Osteocyte (in vitro differentiated cells): Measurements from ENCODE around the gene SYTL1. TPM values are rescaled to one million over a fixed set of nuclear protein-coding genes. Genes with fewer than 3 reads are reported as not detected.

Experiments used
- DNase-seq: peaks from one replicate; pipeline ENCODE4 v3.0.0; 2021; ENCODE audit warnings: mixed read lengths; ENCODE audit not compliant: unreplicated experiment; ENCODE audit errors: extremely low spot score
- H3K27ac Mint-ChIP-seq: one replicate; pipeline ENCODE4 v1.8.0; 2021; ENCODE audit warnings: mild to moderate bottlenecking, mixed read lengths; ENCODE audit not compliant: unreplicated experiment
- H3K27me3 Mint-ChIP-seq: one replicate; pipeline ENCODE4 v1.8.0; 2021; ENCODE audit warnings: mixed read lengths; ENCODE audit not compliant: unreplicated experiment
- H3K36me3 Mint-ChIP-seq: one replicate; pipeline ENCODE4 v1.8.0; 2021; ENCODE audit warnings: mixed read lengths; ENCODE audit not compliant: unreplicated experiment
- H3K4me1 Mint-ChIP-seq: one replicate; pipeline ENCODE4 v1.8.0; 2021; ENCODE audit warnings: mixed read lengths; ENCODE audit not compliant: unreplicated experiment
- H3K4me3 Mint-ChIP-seq: one replicate; pipeline ENCODE4 v1.8.0; 2021; ENCODE audit warnings: mild to moderate bottlenecking, moderate library complexity, mixed read lengths; ENCODE audit not compliant: unreplicated experiment
- H3K9me3 Mint-ChIP-seq: one replicate; pipeline ENCODE4 v1.8.0; 2021; ENCODE audit warnings: mixed read lengths; ENCODE audit not compliant: unreplicated experiment
- total RNA-seq: library from RNA; stranded (reverse); gene quantifications from 2 replicates; pipeline ENCODE4 v1.2.1, GENCODE V29; 2021
- TF ChIP-seq, protein P1 (sequence below): fragments of 200-600 bp; sonication (generic); IDR thresholded peaks from 2 replicates; pipeline ENCODE4 v1.5.0; 2021; ENCODE audit warnings: antibody characterized with exemption, mild to moderate bottlenecking, moderate library complexity

Gene SYTL1
- total RNA-seq, 1 donor from 2014 or later: 0.46 TPM

- Mint-ChIP-seq H3K9me3 (no peaks in the 10 kb centered on the region), H3K27me3 (no peaks in the 10 kb centered on the region), H3K27ac (no peak overlapping the region), H3K36me3 (peaks cover 40% of the 10 kb centered on the region), H3K4me3 (no peak overlapping the region), H3K4me1 (peaks cover 14% of the 10 kb centered on the region)
- DNase-seq: no peak
- TF ChIP-seq, protein P1, sequence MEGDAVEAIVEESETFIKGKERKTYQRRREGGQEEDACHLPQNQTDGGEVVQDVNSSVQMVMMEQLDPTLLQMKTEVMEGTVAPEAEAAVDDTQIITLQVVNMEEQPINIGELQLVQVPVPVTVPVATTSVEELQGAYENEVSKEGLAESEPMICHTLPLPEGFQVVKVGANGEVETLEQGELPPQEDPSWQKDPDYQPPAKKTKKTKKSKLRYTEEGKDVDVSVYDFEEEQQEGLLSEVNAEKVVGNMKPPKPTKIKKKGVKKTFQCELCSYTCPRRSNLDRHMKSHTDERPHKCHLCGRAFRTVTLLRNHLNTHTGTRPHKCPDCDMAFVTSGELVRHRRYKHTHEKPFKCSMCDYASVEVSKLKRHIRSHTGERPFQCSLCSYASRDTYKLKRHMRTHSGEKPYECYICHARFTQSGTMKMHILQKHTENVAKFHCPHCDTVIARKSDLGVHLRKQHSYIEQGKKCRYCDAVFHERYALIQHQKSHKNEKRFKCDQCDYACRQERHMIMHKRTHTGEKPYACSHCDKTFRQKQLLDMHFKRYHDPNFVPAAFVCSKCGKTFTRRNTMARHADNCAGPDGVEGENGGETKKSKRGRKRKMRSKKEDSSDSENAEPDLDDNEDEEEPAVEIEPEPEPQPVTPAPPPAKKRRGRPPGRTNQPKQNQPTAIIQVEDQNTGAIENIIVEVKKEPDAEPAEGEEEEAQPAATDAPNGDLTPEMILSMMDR: no peak
These were observed 18.0 kb downstream of the SYTL1 start for GRCh38 chr1:27359822-27360158.

- H3K4me3 Mint-ChIP-seq: no peak overlapping the region
These were observed 18.6 kb downstream of the SYTL1 start for GRCh38 chr1:27360159-27361043.

DNA sequence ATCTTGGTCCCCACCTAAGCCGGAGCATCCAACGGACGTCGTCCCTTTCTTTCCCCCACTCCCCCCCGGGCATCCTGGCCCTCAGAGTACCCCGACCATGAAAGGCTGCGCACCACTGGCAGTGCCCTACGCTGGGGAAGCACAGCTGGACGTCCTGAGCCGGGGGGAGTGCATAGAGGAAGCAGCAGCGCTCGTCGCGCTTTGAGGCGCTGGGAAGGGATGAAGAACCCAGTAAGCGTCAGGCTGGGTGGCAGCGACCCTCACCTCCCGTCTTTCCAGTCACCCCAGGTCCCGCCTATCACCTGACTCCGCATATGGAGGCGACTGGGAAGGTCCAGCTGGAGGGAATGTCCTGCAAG, 19.2 kb downstream of the SYTL1 start:
- Mint-ChIP-seq H3K36me3 (peaks cover 33% of the 10 kb centered on the region), H3K9me3 (no peaks in the 10 kb centered on the region), H3K4me1 (peaks cover 20% of the 10 kb centered on the region), H3K4me3 (no peak overlapping the region), H3K27ac (no peak overlapping the region), H3K27me3 (no peaks in the 10 kb centered on the region)
- DNase-seq: no peak
- TF ChIP-seq, protein P1: no peak

More at GRCh38 chr1:27360159-27361043, 18.6 kb downstream of the SYTL1 start:
- TF ChIP-seq, protein P1: no peak
- no peaks in the 10 kb centered on the region for H3K9me3 Mint-ChIP-seq
- H3K27ac Mint-ChIP-seq: no peak overlapping the region
- H3K27me3 Mint-ChIP-seq: no peaks in the 10 kb centered on the region
- no peak for DNase-seq
- peaks cover 20% of the 10 kb centered on the region for H3K4me1 Mint-ChIP-seq
- peaks cover 37% of the 10 kb centered on the region for H3K36me3 Mint-ChIP-seq

- Mint-ChIP-seq H3K4me1 (peaks cover 20% of the 10 kb centered on the region), H3K9me3 (no peaks in the 10 kb centered on the region), H3K4me3 (no peak overlapping the region), H3K27ac (no peak overlapping the region), H3K36me3 (peaks cover 33% of the 10 kb centered on the region), H3K27me3 (no peaks in the 10 kb centered on the region)
- no peak for DNase-seq
- TF ChIP-seq, protein P1: no peak
These were observed 19.7 kb downstream of the SYTL1 start for GRCh38 chr1:27361553-27361952.

DNA sequence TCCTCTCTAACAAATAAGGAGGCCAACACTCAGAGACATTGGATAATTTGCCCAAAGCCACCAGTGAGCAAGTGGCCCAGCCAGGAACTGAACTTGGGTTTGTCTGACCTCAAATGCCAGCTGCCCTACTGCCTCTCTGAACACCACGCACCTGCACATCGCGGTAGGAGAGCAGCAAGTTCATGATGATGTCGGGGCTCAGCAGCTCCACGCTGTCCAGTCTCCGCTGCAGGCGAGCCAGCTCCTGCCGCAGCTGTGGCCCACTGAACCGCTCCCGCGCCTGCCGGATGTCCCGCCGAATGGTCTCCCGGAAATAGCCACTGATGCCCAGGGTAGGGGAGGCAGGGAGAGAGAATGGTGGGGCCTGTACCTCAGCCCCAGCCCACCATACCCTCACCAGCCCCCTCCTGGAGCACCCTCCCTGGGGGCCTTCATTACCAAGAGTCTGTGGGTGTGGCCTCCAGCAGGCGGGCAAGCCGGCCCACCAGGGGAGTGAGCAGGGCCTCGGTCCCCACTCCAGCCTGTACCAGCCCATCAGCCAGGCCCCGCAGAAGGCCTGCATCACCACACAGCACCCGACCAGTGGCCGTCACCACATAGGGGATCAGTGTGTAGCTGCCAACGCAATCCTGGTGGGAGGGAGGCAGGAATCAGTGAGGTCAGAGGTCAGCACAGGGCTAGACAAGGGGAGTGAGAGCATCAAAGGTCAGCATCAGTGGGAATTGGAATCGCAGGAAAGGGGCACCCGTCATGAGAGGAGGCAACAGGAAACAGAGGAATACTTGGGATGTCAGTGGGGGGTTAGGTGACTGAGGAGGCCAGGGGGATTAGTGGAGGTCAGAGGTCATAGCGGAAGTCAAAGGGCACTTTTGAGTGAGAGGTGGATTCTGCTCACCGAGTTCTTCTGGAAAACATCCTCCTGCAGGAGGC, 22.2 kb downstream of the SYTL1 start:
- DNase-seq: no peak
- TF ChIP-seq, protein P1: no peak
- Mint-ChIP-seq H3K4me3 (no peak overlapping the region), H3K4me1 (peaks cover 30% of the 10 kb centered on the region), H3K36me3 (peaks cover 29% of the 10 kb centered on the region), H3K27me3 (no peaks in the 10 kb centered on the region), H3K27ac (no peak overlapping the region), H3K9me3 (no peaks in the 10 kb centered on the region)
